MM.1S (cell line): ENCODE data around the gene VTI1B.

Experiments used
- CTCF ChIP-seq: fragments of 300-600 bp; sonication (generic); IDR thresholded peaks from 2 replicates; pipeline ENCODE4 v1.5.1; 2016; ENCODE audit warnings: antibody characterized with exemption, low read length, mixed read lengths
- EZH2 ChIP-seq: fragments of 300-600 bp; sonication (generic); optimal IDR thresholded peaks from 2 replicates; pipeline ENCODE3; 2017; ENCODE audit warnings: low read depth, mild to moderate bottlenecking, antibody characterized with exemption, low read length, mixed read lengths

DNA sequence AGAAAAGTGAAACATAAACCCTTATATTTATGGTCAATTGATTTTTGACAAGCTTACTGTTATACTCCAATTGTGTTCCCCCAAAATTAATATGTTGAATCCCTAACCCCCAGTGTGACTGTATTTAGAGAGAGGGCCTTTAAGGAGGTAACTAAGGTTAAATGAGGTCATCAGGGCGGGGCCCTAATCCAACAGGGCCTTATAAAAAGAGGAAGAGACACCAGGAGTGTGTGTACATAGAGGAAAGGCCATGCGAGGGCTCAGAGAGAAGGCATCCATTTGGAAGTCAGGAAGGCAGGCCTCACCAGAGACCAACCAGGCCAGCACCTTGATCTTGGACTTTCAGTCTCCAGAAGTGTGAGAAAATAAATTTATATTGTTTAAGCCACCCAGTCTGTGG, 6.5 kb upstream of the VTI1B start:
- TF ChIP-seq EZH2 (no peak), CTCF (no peak)
